GM19452 (cell line): ENCODE measurements around the gene PGBD2.
"Not testable (repeated sequence)": the region's sequence is repeated elsewhere in the genome, so short reads cannot be mapped to it uniquely, and the experiment has no call there.

Experiments used
- ATAC-seq: cut with Tn5 transposase; IDR thresholded peaks from one replicate; pipeline ENCODE4 v1.9.1; 2021; ENCODE audit not compliant: unreplicated experiment

PGBD2 gene

DNA sequence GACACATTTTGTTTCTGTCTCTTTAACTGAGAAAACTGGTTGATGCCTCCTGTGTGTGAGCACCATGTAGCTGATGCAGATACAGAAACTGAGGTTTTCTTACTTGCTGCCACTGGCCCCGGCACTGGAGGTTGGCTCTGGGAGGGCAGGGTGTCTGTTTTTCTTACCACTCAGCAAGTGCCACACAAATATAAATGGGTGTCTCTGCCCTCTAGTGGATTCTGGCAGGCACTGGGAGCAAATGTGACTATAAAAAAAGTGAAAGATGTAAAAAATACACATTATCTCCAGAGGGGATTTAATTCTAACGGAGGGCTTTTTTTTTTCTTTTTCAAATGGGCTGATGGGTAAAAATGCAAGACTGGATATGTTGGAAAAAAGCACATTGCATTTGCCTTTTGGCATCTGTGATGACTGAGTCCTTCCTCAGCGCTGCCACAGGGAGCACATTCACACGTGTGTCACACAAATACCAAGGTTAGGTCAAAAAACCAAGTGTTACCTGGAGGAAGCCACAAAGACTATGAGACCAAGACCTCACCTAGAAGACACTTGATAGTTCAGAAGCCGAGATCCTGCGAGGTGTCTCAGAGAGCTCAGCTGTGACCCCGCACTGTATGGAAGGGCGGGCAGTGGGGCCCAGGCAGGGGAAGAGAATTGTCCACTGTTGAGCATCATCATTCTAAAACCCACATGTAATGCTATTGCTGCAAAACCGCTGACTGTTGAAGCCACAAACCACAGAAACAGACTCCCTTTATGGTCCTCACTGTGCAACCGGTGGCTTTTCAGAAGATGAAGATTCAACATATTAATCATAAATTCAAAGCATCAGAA is 18.9 kb downstream of the PGBD2 start:
- ATAC-seq, result peak; percentile 92

GRCh38 chr1:248925859-248926258 is 19.8 kb downstream of the PGBD2 start:
- not testable (repeated sequence) for ATAC-seq

GRCh38 chr1:248926401-248927182 is 20.6 kb downstream of the PGBD2 start:
- no peak for ATAC-seq

GRCh38 chr1:248927283-248927682 is 21.2 kb downstream of the PGBD2 start:
- not testable (repeated sequence) for ATAC-seq

DNA sequence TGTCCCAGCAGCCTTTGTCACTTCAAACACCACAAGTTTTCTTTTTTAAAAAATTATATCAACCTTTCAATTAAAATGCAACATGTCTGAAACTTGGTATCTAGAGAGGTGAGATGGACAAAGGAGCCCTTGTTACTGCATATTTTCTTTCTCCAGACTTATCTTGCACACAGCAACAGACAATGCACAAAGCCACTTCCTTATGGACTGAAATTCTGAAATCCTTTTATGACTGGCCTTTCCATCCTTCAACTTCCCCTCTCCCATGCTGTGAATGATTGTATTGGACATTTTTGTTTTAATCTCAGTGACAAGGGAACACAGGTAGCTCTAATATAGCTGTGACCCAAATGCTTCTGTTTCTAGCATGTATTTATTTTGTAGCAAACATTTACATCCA is 22.1 kb downstream of the PGBD2 start:
- not testable (repeated sequence) for ATAC-seq

DNA sequence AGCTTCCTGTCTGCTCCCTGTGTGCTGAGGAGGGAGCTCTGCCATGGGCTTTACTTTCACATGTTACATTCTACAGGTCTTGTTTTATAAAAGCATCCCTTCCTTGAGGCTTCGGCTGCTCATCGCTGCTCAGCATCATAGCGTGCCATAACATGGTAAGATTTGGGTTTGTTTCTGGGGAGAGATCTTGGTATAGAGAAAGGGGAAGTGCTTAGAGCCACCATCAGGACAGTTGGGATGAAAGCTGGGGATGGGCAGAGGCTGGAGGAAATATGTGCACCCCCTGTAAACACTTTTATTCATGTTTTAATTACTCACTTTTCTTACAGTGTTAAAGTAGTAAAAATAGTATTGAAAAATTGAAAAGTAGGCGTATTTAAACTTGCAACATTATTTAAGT is 24.0 kb downstream of the PGBD2 start:
- ATAC-seq, result not testable (repeated sequence)

DNA sequence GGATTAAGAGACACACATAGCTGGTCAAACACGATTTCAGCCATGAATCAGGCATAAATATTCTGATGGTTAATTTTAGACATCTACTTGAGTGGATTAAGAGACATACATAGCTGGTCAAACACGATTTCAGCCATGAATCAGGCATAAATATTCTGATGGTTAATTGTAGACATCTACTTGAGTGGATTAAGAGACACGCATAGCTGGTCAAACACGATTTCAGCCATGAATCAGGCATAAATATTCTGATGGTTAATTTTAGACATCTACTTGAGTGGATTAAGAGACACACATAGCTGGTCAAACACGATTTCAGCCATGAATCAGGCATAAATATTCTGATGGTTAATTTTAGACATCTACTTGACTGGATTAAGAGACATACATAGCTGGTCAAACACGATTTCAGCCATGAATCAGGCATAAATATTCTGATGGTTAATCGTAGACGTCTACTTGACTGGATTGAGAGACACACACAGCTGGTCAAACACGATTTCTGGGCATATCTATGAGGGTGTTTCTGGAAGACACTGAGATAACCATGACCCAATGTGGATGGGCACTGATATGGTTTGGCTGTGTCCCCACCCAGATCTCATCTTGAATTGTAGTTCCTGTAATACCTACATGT is 32.3 kb downstream of the PGBD2 start:
- not testable (repeated sequence) for ATAC-seq

- not testable (repeated sequence) for ATAC-seq
These were observed 38.3 kb downstream of the PGBD2 start for GRCh38 chr1:248944134-248944999.

GRCh38 chr1:248945000-248945423 is 39.0 kb downstream of the PGBD2 start:
- not testable (repeated sequence) for ATAC-seq

DNA sequence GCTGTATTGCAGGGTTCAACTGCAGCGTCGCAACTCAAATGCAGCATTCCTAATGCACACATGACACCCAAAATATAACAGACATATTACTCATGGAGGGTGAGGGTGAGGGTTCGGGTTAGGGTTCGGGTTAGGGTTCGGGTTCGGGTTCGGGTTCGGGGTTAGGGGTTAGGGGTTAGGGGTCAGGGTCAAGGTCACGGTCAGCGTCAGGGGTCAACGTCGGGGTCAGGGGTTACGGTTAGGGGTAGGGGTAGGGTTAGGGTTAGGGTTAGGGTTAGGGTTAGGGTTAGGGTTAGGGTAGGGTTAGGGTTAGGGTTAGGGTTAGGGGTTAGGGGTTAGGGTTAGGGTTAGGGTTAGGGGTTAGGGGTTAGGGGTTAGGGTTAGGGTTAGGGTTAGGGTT is 39.4 kb downstream of the PGBD2 start:
- not testable (repeated sequence) for ATAC-seq

GRCh38 chr1:248945856-248946416 is 39.9 kb downstream of the PGBD2 start:
- ATAC-seq, result not testable (repeated sequence)
